ENCODE measurements around the gene VSTM5. TPM values are rescaled to one million over a fixed set of nuclear protein-coding genes. Genes with fewer than 3 reads are reported as not detected.

VSTM5 gene
- total RNA-seq, 1 experiment from 2014 or later, result 0.76 TPM

DNA sequence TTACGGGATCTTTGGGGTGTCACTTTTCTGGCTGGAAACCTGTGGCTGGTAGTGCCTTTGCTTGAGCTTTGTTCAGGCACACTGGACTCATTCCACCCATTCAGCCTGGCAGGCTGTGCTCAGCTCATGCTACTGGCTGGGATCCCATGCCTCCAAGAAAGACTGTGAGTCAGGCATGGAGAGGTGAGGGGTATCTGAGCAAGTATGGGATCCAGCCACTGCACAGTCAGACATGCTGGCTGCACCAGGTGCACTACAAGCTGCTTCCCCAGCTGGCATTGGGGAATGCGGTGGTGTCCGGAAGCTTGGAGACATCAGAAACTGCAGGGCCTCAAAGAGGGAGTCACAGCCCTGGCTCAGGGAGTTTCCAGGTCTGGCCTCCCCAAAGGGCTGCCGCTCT is 78.3 kb downstream of the VSTM5 start:
- H3K27me3 Mint-ChIP-seq (ENCODE audit: unreplicated experiment), result no peaks in the 10 kb centered on the region
- CTCF ChIA-PET, result no interaction called here
- TF ChIP-seq, protein P1, sequence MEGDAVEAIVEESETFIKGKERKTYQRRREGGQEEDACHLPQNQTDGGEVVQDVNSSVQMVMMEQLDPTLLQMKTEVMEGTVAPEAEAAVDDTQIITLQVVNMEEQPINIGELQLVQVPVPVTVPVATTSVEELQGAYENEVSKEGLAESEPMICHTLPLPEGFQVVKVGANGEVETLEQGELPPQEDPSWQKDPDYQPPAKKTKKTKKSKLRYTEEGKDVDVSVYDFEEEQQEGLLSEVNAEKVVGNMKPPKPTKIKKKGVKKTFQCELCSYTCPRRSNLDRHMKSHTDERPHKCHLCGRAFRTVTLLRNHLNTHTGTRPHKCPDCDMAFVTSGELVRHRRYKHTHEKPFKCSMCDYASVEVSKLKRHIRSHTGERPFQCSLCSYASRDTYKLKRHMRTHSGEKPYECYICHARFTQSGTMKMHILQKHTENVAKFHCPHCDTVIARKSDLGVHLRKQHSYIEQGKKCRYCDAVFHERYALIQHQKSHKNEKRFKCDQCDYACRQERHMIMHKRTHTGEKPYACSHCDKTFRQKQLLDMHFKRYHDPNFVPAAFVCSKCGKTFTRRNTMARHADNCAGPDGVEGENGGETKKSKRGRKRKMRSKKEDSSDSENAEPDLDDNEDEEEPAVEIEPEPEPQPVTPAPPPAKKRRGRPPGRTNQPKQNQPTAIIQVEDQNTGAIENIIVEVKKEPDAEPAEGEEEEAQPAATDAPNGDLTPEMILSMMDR (IDR thresholded peaks at IDR 0.05; ENCODE audit: unreplicated experiment), result no peak
- H3K27ac Mint-ChIP-seq (ENCODE audit: unreplicated experiment), result no peak overlapping the region
- DNase-seq, result no peak
- no TSS peak for BruUV-seq (replicated peaks)
- intact Hi-C loops (cut with micrococcal nuclease; ENCODE audit: unreplicated experiment), result no loop called here
- no peaks in the 10 kb centered on the region for H3K36me3 Mint-ChIP-seq (ENCODE audit: insufficient read depth, unreplicated experiment)
- H3K4me1 Mint-ChIP-seq (ENCODE audit: low read depth, unreplicated experiment), result no peaks in the 10 kb centered on the region
- no peaks in the 10 kb centered on the region for H3K9me3 Mint-ChIP-seq (ENCODE audit: low read depth, unreplicated experiment)
- no peak overlapping the region for H3K4me3 Mint-ChIP-seq (ENCODE audit: low read depth, unreplicated experiment)

DNA sequence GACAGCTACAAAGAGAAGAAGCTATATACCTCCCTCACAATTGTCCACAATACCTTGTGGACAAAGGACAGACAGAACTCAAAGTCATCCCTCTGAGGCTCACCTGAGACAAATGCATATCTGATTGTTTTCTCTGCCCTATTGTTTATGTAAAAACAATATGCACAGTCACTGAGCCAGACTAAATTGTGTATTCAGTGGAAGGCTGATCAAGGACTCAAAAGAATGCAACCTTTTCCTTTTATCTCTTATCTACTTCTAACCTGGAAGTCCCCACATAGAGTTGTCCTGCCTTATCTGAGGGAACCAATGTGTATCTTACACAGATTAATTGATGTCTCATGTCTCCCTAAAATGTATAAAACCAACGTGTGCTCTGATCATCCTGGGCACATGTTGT is 80.3 kb downstream of the VSTM5 start:
- intact Hi-C loops (cut with micrococcal nuclease; ENCODE audit: unreplicated experiment), result no loop called here
- TF ChIP-seq, protein P1 (IDR thresholded peaks at IDR 0.05; ENCODE audit: unreplicated experiment), result no peak
- Mint-ChIP-seq H3K36me3 (ENCODE audit: insufficient read depth, unreplicated experiment) (no peaks in the 10 kb centered on the region), H3K27ac (ENCODE audit: unreplicated experiment) (no peak overlapping the region), H3K9me3 (ENCODE audit: low read depth, unreplicated experiment) (peaks cover 2% of the 10 kb centered on the region), H3K4me1 (ENCODE audit: low read depth, unreplicated experiment) (no peaks in the 10 kb centered on the region), H3K27me3 (ENCODE audit: unreplicated experiment) (no peaks in the 10 kb centered on the region), H3K4me3 (ENCODE audit: low read depth, unreplicated experiment) (no peak overlapping the region)
- CTCF ChIA-PET, result no interaction called here
- BruUV-seq (replicated peaks), result no TSS peak
- no peak for DNase-seq

Other genes starting within 250 kb of the VSTM5 start
- 16.8 and 18.2 TPM in 2 replicates for gene CEP295, start 188.9 kb downstream of the VSTM5 start, total RNA-seq (2022)
- gene TAF1D, start 109.1 kb downstream of the VSTM5 start, total RNA-seq (2022), result 98.9 and 107 TPM in 2 replicates
- gene C11orf54, start 108.9 kb downstream of the VSTM5 start, total RNA-seq (2022), result 14.7 and 17.1 TPM in 2 replicates
- gene MED17, start 66.3 kb downstream of the VSTM5 start, total RNA-seq (2022), result 24.6 and 27.5 TPM in 2 replicates
- not detected in 2 replicates for gene HEPHL1, start 170.7 kb upstream of the VSTM5 start, total RNA-seq (2022)

All from Calu3 (cell line).